ENCODE results near the gene ZDHHC16.
A peak's percentile ranks its signal among the peaks of the same experiment; 100 is the strongest.
"Not testable (repeated sequence)": the region's sequence is repeated elsewhere in the genome, so short reads cannot be mapped to it uniquely, and the experiment has no call there.

ZDHHC16 gene

GRCh38 chr10:97454330-97455036, 8.5 kb downstream of the ZDHHC16 start:
- TF ChIP-seq POLR2A (IDR thresholded peaks at IDR 0.05; ENCODE audit: low read depth, low read length), result no peak
- no peak for FAIRE-seq
- no peak for DNase-seq (ENCODE audit: insufficient read length, low spot score)

DNA sequence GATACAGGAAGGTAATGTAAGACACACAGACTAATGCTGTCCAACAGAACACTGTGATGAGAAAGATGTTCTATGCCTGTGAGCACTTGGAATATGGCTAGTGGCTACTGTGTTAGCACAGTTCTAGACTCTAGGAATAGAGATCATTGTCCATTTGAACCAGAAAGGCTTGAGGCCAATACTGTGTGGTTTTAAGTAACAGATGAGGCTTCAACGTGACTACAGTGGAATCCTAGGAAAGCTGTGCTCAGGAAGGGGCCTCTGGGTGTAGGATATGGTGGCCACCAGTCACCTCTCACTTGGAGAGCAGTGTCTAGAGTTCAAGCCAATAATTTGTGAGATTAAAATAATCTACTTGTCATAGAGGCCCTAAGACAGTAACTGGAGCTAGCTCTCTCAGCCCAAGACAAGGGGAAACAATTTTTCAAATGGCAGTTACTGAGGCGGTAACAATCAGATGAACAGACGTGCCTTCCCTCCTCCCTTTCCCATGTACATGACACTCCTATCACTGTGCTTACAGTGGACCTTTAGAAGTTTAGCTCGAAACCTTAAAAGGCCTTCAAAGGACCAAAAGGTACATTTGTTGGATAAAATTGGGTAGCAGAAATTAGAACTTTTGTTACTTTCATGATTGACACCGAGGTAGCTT, 10.2 kb downstream of the ZDHHC16 start:
- DNase-seq (ENCODE audit: insufficient read length, low spot score), result no peak
- TF ChIP-seq POLR2A (IDR thresholded peaks at IDR 0.05; ENCODE audit: low read depth, low read length), result no peak
- no peak for FAIRE-seq

DNA sequence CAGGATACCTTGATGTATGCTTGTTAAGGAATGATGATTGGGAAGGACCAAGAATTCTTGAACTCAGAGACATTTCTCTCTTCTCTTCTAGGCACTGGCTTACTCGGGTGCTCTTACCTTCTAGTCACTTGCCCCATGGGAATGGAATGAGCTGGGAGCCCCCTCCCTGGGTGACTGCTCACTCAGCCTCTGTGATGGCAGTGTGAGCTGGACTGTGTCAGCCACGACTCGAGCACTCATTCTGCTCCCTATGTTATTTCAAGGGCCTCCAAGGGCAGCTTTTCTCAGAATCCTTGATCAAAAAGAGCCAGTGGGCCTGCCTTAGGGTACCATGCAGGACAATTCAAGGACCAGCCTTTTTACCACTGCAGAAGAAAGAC, 10.7 kb downstream of the ZDHHC16 start:
- no peak for TF ChIP-seq POLR2A (IDR thresholded peaks at IDR 0.05; ENCODE audit: low read depth, low read length)

DNA sequence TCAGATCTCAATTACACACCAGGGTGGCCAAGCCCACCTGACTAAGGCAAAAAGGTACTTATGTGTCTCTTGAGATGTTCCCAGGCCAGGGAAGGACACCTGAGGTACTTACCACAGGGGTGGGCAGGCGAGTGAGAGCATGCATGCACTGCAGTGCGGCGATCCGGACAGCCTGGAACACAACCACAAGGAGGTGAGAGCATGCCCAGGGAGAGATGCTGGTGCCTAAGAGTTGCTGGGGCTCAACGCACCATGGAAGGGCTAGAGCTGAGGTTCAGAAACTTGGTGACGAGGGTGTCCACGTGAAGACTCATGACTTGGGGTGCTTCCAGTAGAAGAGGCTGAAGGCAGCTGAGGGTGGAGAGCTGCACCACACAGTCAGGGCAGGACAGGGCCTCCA, 13.1 kb downstream of the ZDHHC16 start:
- TF ChIP-seq POLR2A (IDR thresholded peaks at IDR 0.05; ENCODE audit: low read depth, low read length), result no peak
- DNase-seq (ENCODE audit: insufficient read length, low spot score) (no peak), FAIRE-seq (no peak)

More for the DNA sequence above, 10.7 kb downstream of the ZDHHC16 start:
- no peak for DNase-seq (ENCODE audit: insufficient read length, low spot score)
- FAIRE-seq, result no peak

- TF ChIP-seq POLR2A (IDR thresholded peaks at IDR 0.05; ENCODE audit: low read depth, low read length), result no peak
- FAIRE-seq (no peak), DNase-seq (ENCODE audit: insufficient read length, low spot score) (no peak)
Observed at GRCh38 chr10:97459933-97460332, 14.0 kb downstream of the ZDHHC16 start.

DNA sequence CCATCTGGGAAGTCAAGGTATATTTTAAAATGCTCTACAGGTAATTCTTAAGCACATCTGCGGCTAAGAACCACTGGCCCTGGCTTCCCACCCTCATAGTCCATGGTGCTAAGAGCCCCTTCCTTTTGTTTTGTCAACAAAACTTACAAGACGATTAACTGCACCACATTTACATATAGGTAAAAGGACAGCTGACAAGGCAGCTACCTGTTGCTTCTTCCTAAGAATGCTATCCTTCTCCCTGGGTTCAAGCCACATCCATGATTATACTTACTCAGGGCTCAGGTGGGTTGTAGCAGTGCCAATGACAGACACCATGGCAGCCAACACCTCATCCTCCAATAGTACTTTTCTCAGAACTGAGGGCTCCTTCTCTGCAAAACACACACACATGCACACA, 16.3 kb downstream of the ZDHHC16 start:
- FAIRE-seq (no peak), DNase-seq (ENCODE audit: insufficient read length, low spot score) (no peak)
- no peak for TF ChIP-seq POLR2A (IDR thresholded peaks at IDR 0.05; ENCODE audit: low read depth, low read length)

- FAIRE-seq, result no peak
- DNase-seq (ENCODE audit: insufficient read length, low spot score), result peak; percentile 42
- TF ChIP-seq POLR2A (IDR thresholded peaks at IDR 0.05; ENCODE audit: low read depth, low read length), result no peak
Observed at GRCh38 chr10:97463363-97464132, 17.6 kb downstream of the ZDHHC16 start.

GRCh38 chr10:97464226-97464625, 18.3 kb downstream of the ZDHHC16 start:
- no peak for TF ChIP-seq POLR2A (IDR thresholded peaks at IDR 0.05; ENCODE audit: low read depth, low read length)
- no peak for DNase-seq (ENCODE audit: insufficient read length, low spot score)

DNA sequence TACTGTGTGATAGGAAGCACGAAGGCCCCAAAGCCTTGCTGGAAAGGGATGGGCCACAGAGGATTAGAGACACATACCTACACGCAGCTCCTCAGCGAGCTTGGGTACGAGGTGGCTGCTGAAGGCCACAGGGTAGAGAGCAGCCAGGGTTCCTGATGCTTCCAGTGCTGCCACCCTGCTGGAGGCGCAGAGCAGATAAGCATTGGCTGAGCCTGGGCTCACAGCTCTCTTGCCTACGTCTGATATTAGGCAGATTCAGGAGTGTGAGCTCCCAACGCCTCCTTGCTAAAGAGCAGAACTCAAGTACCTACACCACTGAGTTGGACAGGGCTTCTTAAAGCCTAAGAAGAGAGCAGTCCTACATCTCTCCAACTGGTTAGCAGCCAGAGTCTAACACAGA, 20.0 kb downstream of the ZDHHC16 start:
- no peak for DNase-seq (ENCODE audit: insufficient read length, low spot score)
- TF ChIP-seq POLR2A (IDR thresholded peaks at IDR 0.05; ENCODE audit: low read depth, low read length), result no peak
- no peak for FAIRE-seq

More at GRCh38 chr10:97464226-97464625, 18.3 kb downstream of the ZDHHC16 start:
- no peak for FAIRE-seq

DNA sequence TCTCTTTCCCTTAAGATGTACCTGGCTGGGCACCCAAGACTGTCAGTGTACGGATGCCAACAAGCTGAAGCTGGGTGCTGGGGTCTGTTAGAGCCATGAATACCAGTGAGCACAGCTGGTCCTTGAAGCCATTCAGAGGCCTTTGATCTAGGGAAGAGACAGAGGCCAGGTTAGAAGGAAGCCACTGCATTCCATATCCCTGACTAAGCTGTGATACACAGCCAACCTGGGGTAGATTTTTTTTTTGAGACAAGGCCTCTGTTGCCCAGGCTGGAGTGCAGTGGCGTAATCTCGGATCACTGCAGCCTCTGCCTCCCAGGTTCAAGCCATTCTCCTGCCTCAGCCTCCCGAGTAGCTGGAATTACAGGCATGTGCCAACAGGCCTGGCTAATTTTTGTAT, 20.8 kb downstream of the ZDHHC16 start:
- TF ChIP-seq POLR2A (IDR thresholded peaks at IDR 0.05; ENCODE audit: low read depth, low read length), result no peak
- FAIRE-seq (no peak), DNase-seq (ENCODE audit: insufficient read length, low spot score) (peak; percentile 56)

DNA sequence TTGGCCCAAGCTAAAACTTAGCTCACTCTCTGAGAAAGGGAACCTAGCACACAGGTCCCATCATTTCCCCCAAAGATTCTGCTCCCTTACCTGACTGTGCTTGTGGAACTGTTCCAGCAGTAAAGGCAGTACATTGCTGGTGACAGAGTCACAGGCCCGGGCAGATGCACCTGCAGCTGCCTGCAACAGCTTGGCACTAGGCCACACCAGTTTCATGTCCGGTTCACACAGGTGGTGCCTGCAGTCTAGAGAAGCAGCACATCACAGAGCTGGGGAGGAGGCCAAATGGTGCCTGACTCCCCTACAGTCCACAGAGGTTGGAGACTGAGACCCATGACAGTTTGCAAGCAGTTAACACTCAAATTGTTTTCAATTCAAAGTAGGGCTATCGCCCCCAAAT, 22.2 kb downstream of the ZDHHC16 start:
- FAIRE-seq (no peak), DNase-seq (ENCODE audit: insufficient read length, low spot score) (no peak)
- TF ChIP-seq POLR2A (IDR thresholded peaks at IDR 0.05; ENCODE audit: low read depth, low read length), result no peak

DNA sequence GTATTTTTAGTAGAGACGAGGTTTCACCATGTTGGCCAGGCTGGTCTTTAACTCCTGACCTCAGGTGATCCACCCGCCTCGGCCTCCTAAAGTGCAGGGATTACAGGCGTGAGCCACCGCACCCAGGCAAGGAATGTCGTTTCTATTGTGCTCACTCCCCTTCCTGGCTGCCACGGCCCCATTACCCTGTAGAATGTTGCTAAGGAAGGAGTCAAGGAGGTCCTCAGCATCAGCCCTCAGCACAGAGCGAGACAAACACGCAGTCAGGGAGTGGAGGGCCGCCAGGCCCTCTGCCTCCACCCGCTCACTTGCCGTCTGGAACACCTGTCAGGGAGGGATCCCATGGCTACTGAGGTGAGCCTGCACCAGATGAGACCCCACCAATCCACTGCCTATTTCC, 22.8 kb downstream of the ZDHHC16 start:
- DNase-seq (ENCODE audit: insufficient read length, low spot score); FAIRE-seq: not testable (repeated sequence)

DNA sequence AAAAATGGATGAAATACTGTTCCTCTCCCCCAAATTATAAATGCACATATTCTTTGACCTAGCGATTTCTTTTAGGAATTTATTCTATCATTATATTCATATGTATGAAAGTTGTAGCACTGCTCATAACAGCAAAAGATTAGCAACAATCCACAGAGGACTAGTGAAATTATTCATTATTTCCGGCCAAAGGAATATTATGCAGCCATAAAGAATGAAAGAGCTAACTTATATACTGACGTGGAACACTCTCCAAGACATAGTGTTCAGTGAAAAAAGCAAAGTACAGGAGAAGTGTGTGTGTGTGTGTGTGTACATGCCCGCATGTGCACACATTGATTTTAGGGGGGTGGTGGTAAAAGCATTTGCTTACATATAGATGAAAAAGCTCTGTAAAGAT, 28.9 kb downstream of the ZDHHC16 start:
- TF ChIP-seq POLR2A (IDR thresholded peaks at IDR 0.05; ENCODE audit: low read depth, low read length), result no peak
- no peak for FAIRE-seq

GRCh38 chr10:97475936-97476594, 30.1 kb downstream of the ZDHHC16 start:
- FAIRE-seq, result no peak
- TF ChIP-seq POLR2A (IDR thresholded peaks at IDR 0.05; ENCODE audit: low read depth, low read length), result no peak

More for the DNA sequence above, 28.9 kb downstream of the ZDHHC16 start:
- no peak for DNase-seq (ENCODE audit: insufficient read length, low spot score)

DNA sequence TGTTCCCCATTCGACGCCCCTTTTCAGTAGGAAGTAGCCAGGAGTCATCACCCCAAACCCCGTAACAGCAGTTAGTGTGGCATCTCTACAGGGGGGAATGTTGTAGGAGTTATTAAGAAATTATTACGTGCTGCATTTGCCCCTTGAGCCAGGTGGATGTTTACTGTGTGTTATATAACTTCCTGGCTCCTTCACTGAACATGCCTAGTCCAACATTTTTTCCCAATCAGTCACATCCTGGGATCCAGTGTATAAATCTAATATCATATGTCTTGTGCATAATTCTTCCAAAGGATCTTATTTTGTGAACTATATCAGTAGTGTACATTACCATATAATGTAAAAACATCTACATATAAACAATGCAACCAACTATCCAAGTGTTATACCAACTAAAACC, 33.4 kb downstream of the ZDHHC16 start:
- DNase-seq (ENCODE audit: insufficient read length, low spot score), result not testable (repeated sequence)
- peak; percentile 36 for FAIRE-seq

More at GRCh38 chr10:97475936-97476594, 30.1 kb downstream of the ZDHHC16 start:
- no peak for DNase-seq (ENCODE audit: insufficient read length, low spot score)
